A673 (cell line): ENCODE results near the gene UNK. TPM values are rescaled to one million over a fixed set of nuclear protein-coding genes. Genes with fewer than 3 reads are reported as not detected.
"Not testable (repeated sequence)": the region's sequence is repeated elsewhere in the genome, so short reads cannot be mapped to it uniquely, and the experiment has no call there.

Source experiments
- BruUV-seq: library from RNA; stranded (reverse); fragments of 400-500 nt; replicated peaks from 2 replicates; lab custom pipeline; 2021; lab: Mats Ljungman, UMichigan
- CTCF ChIA-PET: fragments of 300-600 bp; sonication (Branson Sonifier 250); formaldehyde crosslinking; loops from one replicate; lab custom pipeline; 2022; ENCODE audit warnings: antibody characterized with exemption; lab: Charles Lee
- POLR2A ChIA-PET: fragments of 300-600 bp; sonication (Branson Sonifier 250); formaldehyde crosslinking; loops from one replicate; lab custom pipeline; 2022; ENCODE audit warnings: antibody characterized with exemption; ENCODE audit not compliant: low non-redundant PET; lab: Charles Lee
- DNase-seq: peaks from one replicate; pipeline ENCODE4 v3.0.0-alpha.2; 2015; ENCODE audit warnings: low spot score
- H3K27ac ChIP-seq: fragments of 200-600 bp; sonication (generic); 2 replicates; pipeline ENCODE4 v1.5.1; 2016; ENCODE audit warnings: mixed run types, low read depth, mild to moderate bottlenecking, mixed read lengths, antibody characterized with exemption, low read length; ENCODE audit not compliant: poor library complexity, severe bottlenecking
- H3K27me3 ChIP-seq: fragments of 200-600 bp; sonication (generic); replicated peaks from 2 replicates; pipeline ENCODE4 v1.6.1; 2017; ENCODE audit warnings: mixed run types, low read depth, mild to moderate bottlenecking, mixed read lengths, antibody characterized with exemption, low read length; ENCODE audit not compliant: insufficient read depth, poor library complexity
- H3K36me3 ChIP-seq: fragments of 200-600 bp; sonication (generic); 2 replicates; pipeline ENCODE4 v1.6.1; 2016; ENCODE audit warnings: mixed run types, mild to moderate bottlenecking, mixed read lengths, antibody characterized with exemption, low read length; ENCODE audit not compliant: insufficient read depth, poor library complexity, severe bottlenecking
- H3K4me1 ChIP-seq: fragments of 200-600 bp; sonication (generic); 2 replicates; pipeline ENCODE4 v1.6.1; 2017; ENCODE audit warnings: mixed run types, mild to moderate bottlenecking, mixed read lengths, antibody characterized with exemption, low read length; ENCODE audit not compliant: insufficient read depth, poor library complexity, severe bottlenecking
- H3K4me3 ChIP-seq: fragments of 200-600 bp; sonication (generic); 2 replicates; pipeline ENCODE4 v1.5.1; 2016; ENCODE audit warnings: low read depth, mixed run types, mild to moderate bottlenecking, mixed read lengths, low read length; ENCODE audit not compliant: poor library complexity, severe bottlenecking
- H3K9me3 ChIP-seq: fragments of 200-600 bp; sonication (generic); 2 replicates; pipeline ENCODE4 v1.6.1; 2016; ENCODE audit warnings: mixed run types, low read depth, mild to moderate bottlenecking, mixed read lengths, antibody characterized with exemption, low read length; ENCODE audit not compliant: poor library complexity, severe bottlenecking
- CTCF ChIP-seq: fragments of 300-800, 200-600 bp; sonication (generic); conservative IDR thresholded peaks from 2 replicates; pipeline ENCODE4 v1.5.1; 2017; ENCODE audit warnings: low read depth, mild to moderate bottlenecking, antibody characterized with exemption, low read length, moderate library complexity, mixed read lengths
- EZH2 ChIP-seq: fragments of 200-600 bp; sonication (generic); IDR thresholded peaks from 2 replicates; pipeline ENCODE4 v1.6.1; 2017; ENCODE audit warnings: borderline replicate concordance, low read depth, mild to moderate bottlenecking, mixed read lengths, antibody characterized with exemption, low read length; ENCODE audit not compliant: poor library complexity, severe bottlenecking
- intact Hi-C: fragments of 100-400 bp; cut with micrococcal nuclease; formaldehyde crosslinking; loops from one replicate; pipeline ENCODE4 v1.10.0; 2022; ENCODE audit not compliant: unreplicated experiment
- total RNA-seq: library from RNA; stranded (reverse); gene quantifications from 2 replicates; pipeline ENCODE4 v1.2.3, GENCODE V29; 2021

UNK gene
- total RNA-seq, 1 experiment from 2014 or later: 53.2 TPM

- ChIA-PET CTCF (no interaction called here), POLR2A (no interaction called here)
- TF ChIP-seq EZH2 (no peak), CTCF (peak; percentile 40; the same call in 1 of the 2 replicates)
- peaks cover 5% of the 10 kb centered on the region for H3K4me1 ChIP-seq
- intact Hi-C loops: no loop called here
- H3K9me3 ChIP-seq: no peaks in the 10 kb centered on the region
- H3K27me3 ChIP-seq: no peaks in the 10 kb centered on the region
- no peaks in the 10 kb centered on the region for H3K36me3 ChIP-seq
- no peak overlapping the region for H3K27ac ChIP-seq
- BruUV-seq: no TSS peak
- DNase-seq: no peak
- no peak overlapping the region for H3K4me3 ChIP-seq
Measured at GRCh38 chr17:75758131-75758905, 26.3 kb upstream of the UNK start.

GRCh38 chr17:75759457-75759856 is 25.1 kb upstream of the UNK start:
- Histone ChIP-seq H3K36me3 (no peaks in the 10 kb centered on the region), H3K9me3 (no peaks in the 10 kb centered on the region), H3K4me1 (peaks cover 8% of the 10 kb centered on the region), H3K27ac (no peak overlapping the region), H3K4me3 (no peak overlapping the region), H3K27me3 (no peaks in the 10 kb centered on the region)
- DNase-seq: no peak
- no TSS peak for BruUV-seq
- POLR2A ChIA-PET: no interaction called here
- CTCF ChIA-PET: no interaction called here
- intact Hi-C loops: no loop called here
- TF ChIP-seq EZH2 (no peak), CTCF (no peak)

DNA sequence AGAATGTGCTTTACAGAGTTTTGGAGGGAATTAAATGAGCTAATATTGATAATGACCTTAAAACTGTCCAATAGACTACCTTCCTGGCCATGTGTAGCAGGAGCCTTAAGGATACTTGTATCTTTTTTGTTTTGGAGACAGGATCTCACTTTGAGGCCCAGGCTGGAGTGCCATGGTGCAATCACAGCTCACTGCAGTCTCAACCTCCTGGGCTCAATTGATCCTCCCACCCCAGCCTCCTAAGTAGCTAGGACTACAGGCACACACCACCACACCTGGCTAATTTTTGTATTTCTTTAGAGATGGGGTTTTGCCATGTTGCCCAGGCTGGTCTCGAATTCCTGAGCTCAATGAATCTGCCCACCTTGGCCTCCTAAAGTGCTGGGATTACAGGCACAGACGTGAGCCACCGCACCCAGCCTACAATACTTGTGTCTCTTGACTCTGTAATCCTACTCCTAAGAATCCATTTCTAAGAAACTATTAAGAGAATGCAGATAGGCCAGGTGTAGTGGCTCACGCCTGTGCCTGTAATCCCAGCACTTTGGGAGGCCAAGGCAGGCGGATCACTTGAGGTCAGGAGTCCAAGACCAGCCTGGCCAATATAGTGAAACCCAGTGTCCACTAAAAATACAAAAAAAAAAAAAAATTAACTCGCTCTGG is 24.5 kb upstream of the UNK start:
- POLR2A ChIA-PET, H3K9me3 ChIP-seq, H3K36me3 ChIP-seq, CTCF ChIA-PET, H3K4me3 ChIP-seq, H3K4me1 ChIP-seq, H3K27ac ChIP-seq, intact Hi-C loops, H3K27me3 ChIP-seq, DNase-seq, BruUV-seq: not testable (repeated sequence)
